Left lung (tissue), 14 donors: ENCODE data around the gene DOK7. TPM values are rescaled to one million over a fixed set of nuclear protein-coding genes. Genes with fewer than 3 reads are reported as not detected.

Experiments used
- ATAC-seq: fragments of 200-7000 bp; cut with Tn5 transposase; one replicate; pipeline ENCODE4 v1.9.1; 2020; ENCODE audit warnings: moderate library complexity
- DNase-seq, 4 donors: peaks; one replicate each; pipeline ENCODE4 v3.0.0-alpha.2; 2013 to 2020
- H3K27ac ChIP-seq, 2 donors: fragments of 200-600 bp; sonication (generic) in 1 of 2; one replicate each; pipeline versions ENCODE4 v1.5.0 to v1.8.0; 2020 to 2021
- H3K27me3 ChIP-seq, 2 donors: fragments of 200-600 bp; sonication (generic) in 1 of 2; one replicate each; pipeline versions ENCODE4 v1.5.0 to v1.8.0; 2020 to 2021
- H3K36me3 ChIP-seq, 2 donors: fragments of 200-600 bp; sonication (generic) in 1 of 2; one replicate each; pipeline versions ENCODE4 v1.5.0 to v1.8.0; 2020 to 2021
- H3K4me1 ChIP-seq, 2 donors: fragments of 200-600 bp; one replicate each; pipeline ENCODE4 v1.8.0; 2021
- H3K4me3 ChIP-seq, 2 donors: fragments of 200-600 bp; sonication (generic) in 1 of 2; one replicate each; pipeline versions ENCODE4 v1.5.0 to v1.8.0; 2020 to 2021; ENCODE audit warnings: mild to moderate bottlenecking in 1 of 2
- H3K9me3 ChIP-seq, 2 donors: fragments of 200-600 bp; sonication (generic) in 1 of 2; one replicate each; pipeline versions ENCODE4 v1.5.0 to v1.8.0; 2020 to 2021
- intact Hi-C, 2 donors: fragments of 100-400 bp; cut with DNase I; formaldehyde crosslinking; loops; one replicate each; pipeline versions ENCODE4 v1.11.2 to v1.14.2; 2022
- long read RNA-seq, 12 donors: library from polyadenylated mRNA in 2 of 12; unstranded in 2 of 12; transcript quantifications; one replicate each; pipeline ENCODE4 v2.0.0 and lab custom pipeline, GENCODE V29; 2019 to 2026
- polyA plus RNA-seq, 6 donors: library from polyadenylated mRNA; unstranded; fragments of 120-200 nt; gene quantifications; one replicate each; pipeline ENCODE4 v1.2.1, GENCODE V29; 2013; ENCODE audit not compliant: insufficient read length in 6 of 6
- total RNA-seq, 2 donors: library from RNA; stranded (reverse); fragmentation: NEBNext Ultra II Directional; extraction: Animal tissue kit (Norgen Biotek cat#: 25700); gene quantifications; one replicate each; pipeline ENCODE4 v1.2.1, GENCODE V29; 2021
- TF ChIP-seq, protein P1 (sequence below), 2 donors: fragments of 200-600 bp; sonication (generic) in 1 of 2; IDR thresholded peaks; one replicate each; pipeline versions ENCODE4 v1.5.0 to v1.8.0; 2021; ENCODE audit warnings: antibody characterized with exemption in 2 of 2
- donor health status: DM: no; HTN: yes; CAD: no.
- donor health status: DM: no; HTN: no; CAD: no.

DOK7 gene, protein sequence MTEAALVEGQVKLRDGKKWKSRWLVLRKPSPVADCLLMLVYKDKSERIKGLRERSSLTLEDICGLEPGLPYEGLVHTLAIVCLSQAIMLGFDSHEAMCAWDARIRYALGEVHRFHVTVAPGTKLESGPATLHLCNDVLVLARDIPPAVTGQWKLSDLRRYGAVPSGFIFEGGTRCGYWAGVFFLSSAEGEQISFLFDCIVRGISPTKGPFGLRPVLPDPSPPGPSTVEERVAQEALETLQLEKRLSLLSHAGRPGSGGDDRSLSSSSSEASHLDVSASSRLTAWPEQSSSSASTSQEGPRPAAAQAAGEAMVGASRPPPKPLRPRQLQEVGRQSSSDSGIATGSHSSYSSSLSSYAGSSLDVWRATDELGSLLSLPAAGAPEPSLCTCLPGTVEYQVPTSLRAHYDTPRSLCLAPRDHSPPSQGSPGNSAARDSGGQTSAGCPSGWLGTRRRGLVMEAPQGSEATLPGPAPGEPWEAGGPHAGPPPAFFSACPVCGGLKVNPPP
- total RNA-seq = 1 to 10 TPM; 1.6 to 6.3 TPM
- polyA plus RNA-seq = 1 to 10 TPM in 3 of 6 donors, under 1 TPM in 3; 0.28 to 1.5 (median 0.95) TPM
- long read RNA-seq, donor 1 = 0 reads
- long read RNA-seq, donor 2 = 0 reads
- long read RNA-seq, donor 3 = 0 reads
- long read RNA-seq, donor 4, partial matches to known transcripts = 0 of 7 reads
- long read RNA-seq, donor 4, other reads (novel, unspliced or antisense) = 2 of 7 reads
- long read RNA-seq, donor 5, partial matches to known transcripts = 0 of 1 reads
- long read RNA-seq, donor 5, other reads (novel, unspliced or antisense) = 0 of 1 reads
- long read RNA-seq, donor 6 = 0 reads
- long read RNA-seq, donor 7 = 0 reads
- long read RNA-seq, donor 8, partial matches to known transcripts = 0 of 1 reads
- long read RNA-seq, donor 8, other reads (novel, unspliced or antisense) = 0 of 1 reads
- long read RNA-seq, donor 9 = 0 reads
- long read RNA-seq, donor 10 = 0 reads
- long read RNA-seq, donor 11 = 0 reads
- long read RNA-seq, donor 12 = 0 reads

DNA sequence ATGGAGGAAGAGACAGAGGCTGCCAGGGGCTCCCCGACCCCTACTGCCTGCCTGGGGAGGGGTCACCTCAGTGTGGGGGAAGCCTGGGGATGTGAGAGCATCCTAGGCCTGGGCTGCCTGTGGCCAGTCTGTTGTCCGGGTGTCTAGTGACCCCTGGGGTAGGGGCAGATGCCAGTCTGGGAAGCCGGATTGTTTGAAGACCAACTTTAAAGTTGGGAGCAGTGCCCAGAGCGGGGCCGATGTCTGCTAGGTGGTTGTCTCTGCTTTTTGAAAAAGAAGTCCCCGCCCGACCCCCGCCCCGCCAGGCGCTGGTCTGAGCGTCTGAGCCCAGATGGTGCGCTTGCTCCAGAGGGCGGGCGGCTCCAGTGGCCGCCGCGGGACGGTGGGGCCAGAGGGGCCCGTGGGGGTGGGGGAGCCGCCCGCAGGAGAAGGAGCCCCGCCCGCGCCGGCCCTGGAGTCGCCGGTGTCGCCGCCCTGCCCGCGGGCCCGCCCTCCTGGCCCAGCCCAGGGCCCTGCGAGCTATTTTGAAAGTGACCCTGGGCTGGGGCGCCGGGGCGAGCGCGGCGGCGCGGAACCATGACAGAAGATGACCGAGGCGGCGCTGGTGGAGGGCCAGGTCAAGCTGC lies at the start of gene DOK7:
TSS of gene DOK7 (plus strand) at position 517 of the 626 bp plus-strand sequence. CDS start at position 587, 70 bp downstream.
- Histone ChIP-seq H3K4me3 (peak within 1 kb of the TSS; percentile 32), H3K4me1 (peaks cover 3 to 4% of the 10 kb centered on the region in 2 donors), H3K27ac (no peak within 1 kb of the TSS), H3K36me3 (no peaks in the 10 kb centered on the region), H3K9me3 (no peaks in the 10 kb centered on the region), H3K27me3 (peaks cover 6 to 61% of the 10 kb centered on the region in 2 donors)
- ATAC-seq (peak; percentile 77), DNase-seq (peak in 1 of 4 donors; percentile 84)
- intact Hi-C loops = no loop called here
- TF ChIP-seq, protein P1, sequence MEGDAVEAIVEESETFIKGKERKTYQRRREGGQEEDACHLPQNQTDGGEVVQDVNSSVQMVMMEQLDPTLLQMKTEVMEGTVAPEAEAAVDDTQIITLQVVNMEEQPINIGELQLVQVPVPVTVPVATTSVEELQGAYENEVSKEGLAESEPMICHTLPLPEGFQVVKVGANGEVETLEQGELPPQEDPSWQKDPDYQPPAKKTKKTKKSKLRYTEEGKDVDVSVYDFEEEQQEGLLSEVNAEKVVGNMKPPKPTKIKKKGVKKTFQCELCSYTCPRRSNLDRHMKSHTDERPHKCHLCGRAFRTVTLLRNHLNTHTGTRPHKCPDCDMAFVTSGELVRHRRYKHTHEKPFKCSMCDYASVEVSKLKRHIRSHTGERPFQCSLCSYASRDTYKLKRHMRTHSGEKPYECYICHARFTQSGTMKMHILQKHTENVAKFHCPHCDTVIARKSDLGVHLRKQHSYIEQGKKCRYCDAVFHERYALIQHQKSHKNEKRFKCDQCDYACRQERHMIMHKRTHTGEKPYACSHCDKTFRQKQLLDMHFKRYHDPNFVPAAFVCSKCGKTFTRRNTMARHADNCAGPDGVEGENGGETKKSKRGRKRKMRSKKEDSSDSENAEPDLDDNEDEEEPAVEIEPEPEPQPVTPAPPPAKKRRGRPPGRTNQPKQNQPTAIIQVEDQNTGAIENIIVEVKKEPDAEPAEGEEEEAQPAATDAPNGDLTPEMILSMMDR (IDR thresholded peaks at IDR 0.05) = no peak

DNA sequence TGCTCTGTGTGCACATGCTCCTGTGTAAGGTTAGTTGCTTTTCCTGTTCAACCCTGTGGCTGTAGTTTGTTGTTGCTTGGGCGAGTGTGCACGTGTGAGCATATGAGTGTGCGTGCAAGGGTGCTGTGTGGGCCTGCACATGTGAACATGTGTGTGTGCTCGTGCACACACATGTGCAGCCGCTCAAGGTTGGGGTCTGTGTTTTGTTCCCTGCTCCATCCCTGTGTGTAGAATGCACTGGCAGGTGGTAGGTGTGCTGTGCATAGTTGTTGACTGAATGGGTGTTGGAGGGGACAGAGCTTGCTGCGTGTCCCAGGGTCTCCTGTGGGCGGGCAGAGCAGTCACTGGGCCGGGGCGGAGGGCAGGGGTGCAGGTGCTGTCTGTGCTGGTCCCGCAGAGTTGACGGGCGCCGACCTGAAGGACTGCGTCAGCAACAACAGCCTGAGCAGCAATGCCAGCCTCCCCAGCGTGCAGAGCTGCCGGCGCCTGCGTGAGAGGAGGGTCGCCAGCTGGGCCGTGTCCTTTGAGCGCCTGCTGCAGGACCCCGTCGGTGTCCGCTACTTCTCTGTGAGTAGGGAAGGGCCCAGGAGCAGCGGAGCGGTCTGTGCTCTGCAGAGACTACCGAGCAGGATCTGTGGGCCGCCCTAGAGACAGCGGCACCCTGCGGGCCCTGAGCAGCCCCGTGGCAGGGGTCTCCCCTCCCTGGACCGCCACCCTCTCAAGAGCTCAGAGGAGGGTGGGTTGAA lies 49.3 kb upstream of the DOK7 start:
- TF ChIP-seq, protein P1 (IDR thresholded peaks at IDR 0.05) = no peak
- intact Hi-C loops = no loop called here
- peak; percentile 29 to 80 (median 61) for DNase-seq
- no peak overlapping the region for H3K4me3 ChIP-seq
- no peaks in the 10 kb centered on the region for H3K27me3 ChIP-seq
- H3K36me3 ChIP-seq = peaks cover 0 to 33% of the 10 kb centered on the region in 2 donors
- no peaks in the 10 kb centered on the region for H3K4me1 ChIP-seq
- no peaks in the 10 kb centered on the region for H3K9me3 ChIP-seq
- ATAC-seq = no peak
- H3K27ac ChIP-seq = no peak overlapping the region

DNA sequence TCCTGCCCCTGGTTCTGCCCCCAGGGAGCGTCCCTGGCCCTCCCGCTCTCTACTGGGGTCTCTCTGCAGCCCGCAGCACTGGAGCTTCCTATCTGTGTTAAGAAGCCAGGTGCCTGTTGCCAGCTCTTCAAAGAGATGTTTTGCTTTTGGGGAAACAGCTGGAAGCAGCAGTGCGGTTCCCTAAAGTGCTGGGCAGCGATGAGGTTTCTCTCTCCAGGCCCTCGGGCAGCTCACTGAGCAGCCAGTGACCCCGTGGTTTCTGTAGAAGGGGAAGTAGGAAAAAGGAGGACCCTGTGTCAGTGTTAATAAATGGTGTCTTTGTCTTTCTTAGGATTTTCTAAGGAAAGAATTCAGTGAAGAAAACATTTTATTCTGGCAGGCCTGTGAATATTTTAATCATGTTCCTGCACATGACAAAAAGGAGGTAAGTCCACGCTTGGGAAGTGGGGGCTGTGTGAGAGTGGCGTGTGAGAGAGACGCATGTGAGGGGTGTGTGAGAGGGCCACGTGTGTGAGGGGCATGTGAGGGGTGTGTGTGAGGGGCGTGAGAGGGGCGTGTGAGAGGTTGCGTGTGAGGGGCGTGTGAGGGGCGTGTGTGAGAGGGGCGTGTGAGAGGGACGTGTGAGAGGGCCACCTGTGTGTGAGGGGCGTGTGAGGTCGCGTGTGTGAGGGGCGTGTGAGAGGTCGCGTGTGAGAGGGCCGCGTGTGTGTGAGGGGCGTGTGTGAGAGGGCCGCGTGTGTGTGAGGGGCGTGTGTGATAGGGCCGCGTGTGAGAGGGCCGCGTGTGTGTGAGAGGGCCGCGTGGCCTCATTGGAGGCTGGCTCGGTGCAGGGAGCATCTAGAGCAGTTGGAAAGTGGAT lies 48.5 kb upstream of the DOK7 start:
- intact Hi-C loops = no loop called here

More for the DNA sequence above, 48.5 kb upstream of the DOK7 start:
- no peaks in the 10 kb centered on the region for H3K4me1 ChIP-seq
- H3K4me3 ChIP-seq = no peak overlapping the region
- H3K27me3 ChIP-seq = no peaks in the 10 kb centered on the region
- DNase-seq = peak in 3 of 4 donors; percentile 24 to 69 (median 40)
- H3K27ac ChIP-seq = no peak overlapping the region
- no peaks in the 10 kb centered on the region for H3K9me3 ChIP-seq
- peaks cover 0 to 33% of the 10 kb centered on the region in 2 donors for H3K36me3 ChIP-seq
- TF ChIP-seq, protein P1 (IDR thresholded peaks at IDR 0.05) = no peak
- peak; percentile 52 for ATAC-seq
